GM18526 (cell line): ENCODE measurements around the gene KCTD11.
A peak's percentile ranks its signal among the peaks of the same experiment; 100 is the strongest.

Experiments
- POLR2A ChIP-seq: IDR thresholded peaks from 3 replicates; pipeline ENCODE4 v1.6.1; 2011; ENCODE audit not compliant: insufficient read length; ENCODE audit errors: extremely low read depth

KCTD11 gene

GRCh38 chr17:7351665-7352502 lies at the start of gene KCTD11:
Gene KCTD11, plus strand, starts transcription at chr17:7352162.
- TF ChIP-seq POLR2A: peak; percentile 25

- no peak for TF ChIP-seq POLR2A
Observed at GRCh38 chr17:7304179-7304578, 47.8 kb upstream of the KCTD11 start.

- peak; percentile 69 for TF ChIP-seq POLR2A
Observed at GRCh38 chr17:7306911-7307685, 44.9 kb upstream of the KCTD11 start, which contains the start of gene EIF5A. Gene EIF5A, plus strand, starts transcription at chr17:7307628. Its CDS starts 2,008 bp downstream, at chr17:7309636.

- TF ChIP-seq POLR2A: peak; percentile 56
Observed at GRCh38 chr17:7307686-7308624, 44.0 kb upstream of the KCTD11 start.

- TF ChIP-seq POLR2A: no peak
Observed at GRCh38 chr17:7308625-7309433, 43.1 kb upstream of the KCTD11 start.

GRCh38 chr17:7309628-7310027 lies 42.3 kb upstream of the KCTD11 start:
- no peak for TF ChIP-seq POLR2A

GRCh38 chr17:7311110-7311705 lies 40.8 kb upstream of the KCTD11 start:
- TF ChIP-seq POLR2A: no peak

- TF ChIP-seq POLR2A: peak; percentile 21
Observed at GRCh38 chr17:7312432-7313087, 39.4 kb upstream of the KCTD11 start.

GRCh38 chr17:7313088-7313889 lies 38.7 kb upstream of the KCTD11 start:
- TF ChIP-seq POLR2A: peak; percentile 11

- no peak for TF ChIP-seq POLR2A
Observed at GRCh38 chr17:7313890-7314718, 37.9 kb upstream of the KCTD11 start.

- TF ChIP-seq POLR2A: peak; percentile 86
Observed at GRCh38 chr17:7314719-7315569, 37.0 kb upstream of the KCTD11 start, which contains the start of gene GPS2. Gene GPS2, minus strand, starts transcription at chr17:7315360. Its CDS starts 308 bp downstream, at chr17:7315052.
